Activated CD4-positive, CD25-positive, alpha-beta regulatory T cell treated with anti-CD3 and anti-CD28 coated beads, Interleukin-2, amount 50 U/mL, for 16 hours (primary cell): ENCODE data around the gene CNTD1.

Experiments
- DNase-seq: peaks from one replicate; pipeline ENCODE4 v3.0.0-alpha.2; 2020; ENCODE audit warnings: low read depth, low spot score

Gene CNTD1

GRCh38 chr17:42803074-42803883, 4.6 kb downstream of the CNTD1 start:
- DNase-seq: no peak

GRCh38 chr17:42804918-42805367, 6.3 kb downstream of the CNTD1 start:
- no peak for DNase-seq

- DNase-seq: no peak
Observed at GRCh38 chr17:42806249-42806648, 7.6 kb downstream of the CNTD1 start.

- DNase-seq: no peak
Observed at GRCh38 chr17:42809250-42809649, 10.6 kb downstream of the CNTD1 start.

GRCh38 chr17:42814633-42815399, 16.2 kb downstream of the CNTD1 start:
- DNase-seq: no peak

- no peak for DNase-seq
Observed at GRCh38 chr17:42817866-42818265, 19.2 kb downstream of the CNTD1 start.

- no peak for DNase-seq
Observed at GRCh38 chr17:42818379-42818778, 19.7 kb downstream of the CNTD1 start.

GRCh38 chr17:42819939-42820535, 21.4 kb downstream of the CNTD1 start:
- peak; percentile 40 for DNase-seq

GRCh38 chr17:42821176-42821575, 22.5 kb downstream of the CNTD1 start:
- no peak for DNase-seq

- no peak for DNase-seq
Observed at GRCh38 chr17:42827472-42827871, 28.8 kb downstream of the CNTD1 start.

- DNase-seq: no peak
Observed at GRCh38 chr17:42830971-42831370, 32.3 kb downstream of the CNTD1 start.

GRCh38 chr17:42832213-42832933, 33.7 kb downstream of the CNTD1 start:
- DNase-seq: no peak

GRCh38 chr17:42832934-42833766, 34.5 kb downstream of the CNTD1 start, which contains the start of gene PSME3:
TSS of gene PSME3 (plus strand) at chr17:42833397. CDS start at chr17:42833632, 235 bp downstream.
- peak; percentile 82 for DNase-seq

- no peak for DNase-seq
Observed at GRCh38 chr17:42833767-42834422, 35.2 kb downstream of the CNTD1 start.

- no peak for DNase-seq
Observed at GRCh38 chr17:42835732-42836131, 37.1 kb downstream of the CNTD1 start.

- DNase-seq: no peak
Observed at GRCh38 chr17:42841975-42842685, 43.5 kb downstream of the CNTD1 start.

GRCh38 chr17:42843358-42843934, 44.8 kb downstream of the CNTD1 start:
- DNase-seq: no peak

GRCh38 chr17:42844271-42844670, 45.6 kb downstream of the CNTD1 start, which contains the start of gene AOC2:
TSS of gene AOC2 (plus strand) at chr17:42844580. CDS start at chr17:42844627, 47 bp downstream.
- no peak for DNase-seq
